SJCRH30 (cell line): ENCODE data around the gene CITED2. TPM values are rescaled to one million over a fixed set of nuclear protein-coding genes. Genes with fewer than 3 reads are reported as not detected.

Source experiments
- DNase-seq, 2 experiments: peaks; one replicate each; pipeline ENCODE4 v3.0.0-alpha.2; 2015 to 2020
- H3K27ac ChIP-seq: fragments of 250-450 bp; sonication (Bioruptor Pico); 2 replicates; pipeline ENCODE4 v1.5.1; 2020; ENCODE audit warnings: mild to moderate bottlenecking, moderate library complexity
- H3K27me3 ChIP-seq: fragments of 250-450 bp; sonication (Bioruptor Pico); 2 replicates; pipeline ENCODE4 v1.5.1; 2020; ENCODE audit warnings: mild to moderate bottlenecking, moderate library complexity
- H3K36me3 ChIP-seq: fragments of 250-450 bp; sonication (Bioruptor Pico); 2 replicates; pipeline ENCODE4 v1.5.1; 2020; ENCODE audit warnings: mild to moderate bottlenecking, moderate library complexity
- H3K4me1 ChIP-seq: fragments of 250-450 bp; sonication (Bioruptor Pico); 2 replicates; pipeline ENCODE4 v1.5.1; 2020; ENCODE audit warnings: mild to moderate bottlenecking, moderate library complexity
- H3K4me3 ChIP-seq: fragments of 250-450 bp; sonication (Bioruptor Pico); 2 replicates; pipeline ENCODE4 v1.5.1; 2020; ENCODE audit warnings: mild to moderate bottlenecking, moderate library complexity
- H3K9me3 ChIP-seq: fragments of 250-450 bp; sonication (Bioruptor Pico); replicated peaks from 2 replicates; pipeline ENCODE4 v1.5.1; 2020; ENCODE audit warnings: mild to moderate bottlenecking, moderate library complexity
- total RNA-seq: library from RNA; depleted of rRNA; stranded (reverse); fragments of >200 nt; shearing (Covaris generic); gene quantifications from 2 replicates; pipeline ENCODE4 v1.2.3, GENCODE V29; 2014

The CITED2 gene
- total RNA-seq, 1 experiment from 2014 or later, result 24.6 TPM

GRCh38 chr6:139337830-139338229 is 36.6 kb downstream of the CITED2 start:
- H3K27ac ChIP-seq, result no peak overlapping the region
- H3K9me3 ChIP-seq, result peaks cover 5% of the 10 kb centered on the region
- no peak overlapping the region for H3K4me3 ChIP-seq
- H3K36me3 ChIP-seq, result no peaks in the 10 kb centered on the region
- DNase-seq, result no peak
- H3K27me3 ChIP-seq, result no peaks in the 10 kb centered on the region
- H3K4me1 ChIP-seq, result peaks cover 24% of the 10 kb centered on the region

- peaks cover 5% of the 10 kb centered on the region for H3K9me3 ChIP-seq
- H3K36me3 ChIP-seq, result no peaks in the 10 kb centered on the region
- no peak for DNase-seq
- no peak overlapping the region for H3K4me3 ChIP-seq
- no peak overlapping the region for H3K27ac ChIP-seq
- peaks cover 24% of the 10 kb centered on the region for H3K4me1 ChIP-seq
- H3K27me3 ChIP-seq, result no peaks in the 10 kb centered on the region
Measured at GRCh38 chr6:139337001-139337400, 37.4 kb downstream of the CITED2 start.

GRCh38 chr6:139336488-139336887 is 38.0 kb downstream of the CITED2 start:
- peak in 1 of 2 experiments; percentile 32 for DNase-seq
- Histone ChIP-seq H3K9me3 (peaks cover 5% of the 10 kb centered on the region), H3K4me3 (no peak overlapping the region), H3K4me1 (peaks cover 24% of the 10 kb centered on the region), H3K27me3 (no peaks in the 10 kb centered on the region), H3K27ac (no peak overlapping the region), H3K36me3 (no peaks in the 10 kb centered on the region)

- Histone ChIP-seq H3K27ac (peak overlapping the region; percentile 63), H3K27me3 (no peaks in the 10 kb centered on the region), H3K9me3 (peaks cover 5% of the 10 kb centered on the region), H3K4me1 (peaks cover 24% of the 10 kb centered on the region), H3K36me3 (no peaks in the 10 kb centered on the region), H3K4me3 (no peak overlapping the region)
- no peak for DNase-seq
Measured at GRCh38 chr6:139335447-139336210, 38.8 kb downstream of the CITED2 start.

GRCh38 chr6:139334806-139335446 is 39.5 kb downstream of the CITED2 start:
- peak in 1 of 2 experiments; percentile 29 for DNase-seq
- peaks cover 5% of the 10 kb centered on the region for H3K9me3 ChIP-seq
- H3K4me1 ChIP-seq, result peaks cover 24% of the 10 kb centered on the region
- no peak overlapping the region for H3K4me3 ChIP-seq
- no peaks in the 10 kb centered on the region for H3K36me3 ChIP-seq
- no peaks in the 10 kb centered on the region for H3K27me3 ChIP-seq
- H3K27ac ChIP-seq, result peak overlapping the region; percentile 63

- DNase-seq, result no peak
- no peak overlapping the region for H3K27ac ChIP-seq
- peaks cover 5% of the 10 kb centered on the region; the same call in 1 of the 2 replicates for H3K9me3 ChIP-seq
- no peaks in the 10 kb centered on the region for H3K36me3 ChIP-seq
- peaks cover 14% of the 10 kb centered on the region for H3K4me1 ChIP-seq
- no peak overlapping the region for H3K4me3 ChIP-seq
- H3K27me3 ChIP-seq, result no peaks in the 10 kb centered on the region
Measured at GRCh38 chr6:139330826-139331500, 43.5 kb downstream of the CITED2 start.

- Histone ChIP-seq H3K9me3 (peaks cover 5% of the 10 kb centered on the region; the same call in 1 of the 2 replicates), H3K27ac (no peak overlapping the region), H3K27me3 (no peaks in the 10 kb centered on the region), H3K4me1 (peaks cover 12% of the 10 kb centered on the region), H3K36me3 (no peaks in the 10 kb centered on the region), H3K4me3 (no peak overlapping the region)
- peak; percentile 13 to 52 for DNase-seq
Measured at GRCh38 chr6:139330306-139330705, 44.1 kb downstream of the CITED2 start.

GRCh38 chr6:139329224-139329623 is 45.2 kb downstream of the CITED2 start:
- H3K27me3 ChIP-seq, result no peaks in the 10 kb centered on the region
- H3K9me3 ChIP-seq, result no peaks in the 10 kb centered on the region
- no peaks in the 10 kb centered on the region for H3K36me3 ChIP-seq
- no peak overlapping the region for H3K27ac ChIP-seq
- DNase-seq, result no peak
- H3K4me1 ChIP-seq, result peaks cover under 1% of the 10 kb centered on the region
- no peak overlapping the region for H3K4me3 ChIP-seq

GRCh38 chr6:139327038-139327437 is 47.4 kb downstream of the CITED2 start:
- DNase-seq, result no peak
- Histone ChIP-seq H3K4me3 (no peak overlapping the region), H3K36me3 (no peaks in the 10 kb centered on the region), H3K4me1 (no peaks in the 10 kb centered on the region), H3K27me3 (no peaks in the 10 kb centered on the region), H3K27ac (no peak overlapping the region), H3K9me3 (no peaks in the 10 kb centered on the region)

GRCh38 chr6:139325686-139326085 is 48.8 kb downstream of the CITED2 start:
- H3K27me3 ChIP-seq, result no peaks in the 10 kb centered on the region
- H3K4me3 ChIP-seq, result no peak overlapping the region
- DNase-seq, result no peak
- H3K4me1 ChIP-seq, result no peaks in the 10 kb centered on the region
- H3K36me3 ChIP-seq, result no peaks in the 10 kb centered on the region
- no peaks in the 10 kb centered on the region for H3K9me3 ChIP-seq
- H3K27ac ChIP-seq, result no peak overlapping the region

GRCh38 chr6:139325125-139325524 is 49.3 kb downstream of the CITED2 start:
- Histone ChIP-seq H3K27me3 (no peaks in the 10 kb centered on the region), H3K9me3 (no peaks in the 10 kb centered on the region), H3K4me3 (no peak overlapping the region), H3K4me1 (no peaks in the 10 kb centered on the region), H3K27ac (no peak overlapping the region), H3K36me3 (no peaks in the 10 kb centered on the region)
- DNase-seq, result no peak

- Histone ChIP-seq H3K27me3 (no peaks in the 10 kb centered on the region), H3K27ac (no peak overlapping the region), H3K4me3 (peak overlapping the region; percentile 48), H3K36me3 (no peaks in the 10 kb centered on the region), H3K4me1 (no peaks in the 10 kb centered on the region), H3K9me3 (no peaks in the 10 kb centered on the region)
- no peak for DNase-seq
Measured at GRCh38 chr6:139324301-139324555, 50.2 kb downstream of the CITED2 start.

GRCh38 chr6:139323511-139324300 is 50.7 kb downstream of the CITED2 start:
- peak overlapping the region; percentile 48 for H3K4me3 ChIP-seq

More at GRCh38 chr6:139323511-139324300, 50.7 kb downstream of the CITED2 start:
- peak; percentile 87 to 90 for DNase-seq
- no peaks in the 10 kb centered on the region for H3K4me1 ChIP-seq
- no peaks in the 10 kb centered on the region for H3K9me3 ChIP-seq
- no peaks in the 10 kb centered on the region for H3K36me3 ChIP-seq
- H3K27ac ChIP-seq, result peak overlapping the region; percentile 51
- H3K27me3 ChIP-seq, result no peaks in the 10 kb centered on the region
